SK-N-MC (cell line): ENCODE results near the gene POMT1.

Experiments
- EZH2 ChIP-seq: fragments of 200-600 bp; sonication (generic); IDR thresholded peaks from one replicate; pipeline ENCODE4 v1.6.1; 2017; ENCODE audit warnings: antibody characterized with exemption
- FOXP2 ChIP-seq: optimal IDR thresholded peaks from 2 replicates; pipeline ENCODE3; 2011; ENCODE audit warnings: mild to moderate bottlenecking, moderate library complexity; ENCODE audit not compliant: insufficient read depth; ENCODE audit errors: extremely low read length, control extremely low read depth
- POLR2AphosphoS5 ChIP-seq: IDR thresholded peaks from 2 replicates; pipeline ENCODE4 v1.6.1; 2012; ENCODE audit warnings: mild to moderate bottlenecking, low read depth, low read length, borderline replicate concordance

DNA sequence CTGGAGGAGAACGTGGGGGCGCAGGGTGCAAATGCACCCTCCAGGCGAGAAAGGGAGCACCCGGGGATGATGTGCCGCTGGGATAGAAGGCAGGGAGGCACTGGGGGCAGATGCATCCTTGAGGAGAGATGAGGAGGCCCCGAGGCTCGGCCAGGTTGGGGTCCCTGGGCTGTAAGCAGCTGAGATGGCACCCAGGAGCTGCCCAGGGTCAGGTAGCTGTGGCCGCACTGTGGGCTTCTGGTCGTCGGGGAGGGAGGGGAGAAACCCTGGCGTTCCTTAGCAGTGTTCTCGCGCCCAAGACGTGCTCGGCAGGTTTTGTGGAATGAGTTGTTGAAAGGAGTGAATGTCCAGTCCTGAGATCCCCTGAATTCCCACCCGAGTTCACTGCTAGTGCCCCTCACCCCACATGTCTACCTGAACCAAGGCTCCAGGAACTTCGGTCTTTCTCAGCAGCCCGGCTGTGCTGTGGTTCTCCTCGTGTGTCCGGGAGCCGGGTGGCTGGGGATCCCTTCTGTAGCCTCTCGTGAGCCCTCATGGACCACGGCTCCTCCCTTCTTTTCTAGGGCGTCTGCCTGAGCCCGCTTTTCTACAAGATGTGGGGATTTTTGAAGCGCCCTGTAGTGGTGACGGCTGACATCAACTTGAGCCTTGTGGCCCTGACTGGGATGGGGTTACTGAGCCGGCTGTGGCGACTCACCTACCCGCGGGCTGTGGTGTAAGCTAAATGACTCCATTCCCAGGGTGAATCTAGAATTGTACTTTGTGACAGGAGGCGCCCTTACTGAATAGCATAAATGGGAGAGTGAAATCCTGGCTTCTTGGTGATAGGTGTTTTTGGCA, 1.1 kb downstream of the POMT1 start:
- TF ChIP-seq EZH2 (no peak), POLR2AphosphoS5 (no peak), FOXP2 (no peak)
